RCC 7860 (cell line): ENCODE results near the gene NOTCH2NLA.
"Not testable (repeated sequence)": the region's sequence is repeated elsewhere in the genome, so short reads cannot be mapped to it uniquely, and the experiment has no call there.

ENCODE experiments used
- DNase-seq: peaks from one replicate; pipeline ENCODE4 v3.0.0-alpha.2; 2015; ENCODE audit warnings: low spot score
- FAIRE-seq: peaks from 2 replicates; lab custom pipeline; 2012; peaks lifted over from hg19 to GRCh38; lab: Jason Lieb, UNC

NOTCH2NLA gene

GRCh38 chr1:146174531-146174930 is 54.3 kb downstream of the NOTCH2NLA start:
- not testable (repeated sequence) for FAIRE-seq, DNase-seq

GRCh38 chr1:146167740-146168139 is 61.1 kb downstream of the NOTCH2NLA start:
- FAIRE-seq, DNase-seq: not testable (repeated sequence)

GRCh38 chr1:146167273-146167672 is 61.5 kb downstream of the NOTCH2NLA start:
- not testable (repeated sequence) for FAIRE-seq, DNase-seq

- not testable (repeated sequence) for DNase-seq, FAIRE-seq
Measured at GRCh38 chr1:146144465-146144864, 84.4 kb downstream of the NOTCH2NLA start, which contains the start of gene NBPF10. NBPF10 (minus strand) TSS chr1:146144804; CDS start chr1:146144769, 35 bp downstream.
